ENCODE data around the gene TRPC4AP. TPM values are rescaled to one million over a fixed set of nuclear protein-coding genes. Genes with fewer than 3 reads are reported as not detected.

The TRPC4AP gene
- polyA plus RNA-seq, 4 donors, result 32.4 to 52.7 (median 42.2) TPM

GRCh38 chr20:34979366-34980153 is 113.0 kb downstream of the TRPC4AP start:
- no peak overlapping the region for H3K27ac ChIP-seq (ENCODE audit: low read depth in 1 of 3, low read length in 2 of 3)
- H3K27me3 ChIP-seq (ENCODE audit: control insufficient read depth in 3 of 3, insufficient read depth in 3 of 3, low read length in 3 of 3), result peaks cover 0 to 50% (median 3%) of the 10 kb centered on the region in 3 donors
- DNase-seq (peak; percentile 28 to 62), FAIRE-seq (no peak)
- no peaks in the 10 kb centered on the region for H3K36me3 ChIP-seq (ENCODE audit: control insufficient read depth in 3 of 3, insufficient read depth in 2 of 3, low read depth in 1 of 3, low read length in 3 of 3)
- 72 to 81% (median 79%) methylated on average over 42 of the region's 42 CpGs for WGBS, 3 donors
- peaks cover 0 to 15% (median 2%) of the 10 kb centered on the region in 3 donors for H3K4me1 ChIP-seq (ENCODE audit: control insufficient read depth in 3 of 3, insufficient read depth in 2 of 3, low read depth in 1 of 3, low read length in 2 of 3)
- no peaks in the 10 kb centered on the region for H3K9me3 ChIP-seq (ENCODE audit: control insufficient read depth in 2 of 2, insufficient read depth in 1 of 2, low read depth in 1 of 2, low read length in 1 of 2)
- no peak overlapping the region for H3K4me3 ChIP-seq (ENCODE audit: low read depth in 1 of 3, low read length in 3 of 3)

GRCh38 chr20:34978092-34978744 is 114.4 kb downstream of the TRPC4AP start:
- Histone ChIP-seq H3K36me3 (ENCODE audit: control insufficient read depth in 3 of 3, insufficient read depth in 2 of 3, low read depth in 1 of 3, low read length in 3 of 3) (no peaks in the 10 kb centered on the region), H3K27me3 (ENCODE audit: control insufficient read depth in 3 of 3, insufficient read depth in 3 of 3, low read length in 3 of 3) (peaks cover 0 to 41% (median 0%) of the 10 kb centered on the region in 3 donors), H3K4me1 (ENCODE audit: control insufficient read depth in 3 of 3, insufficient read depth in 2 of 3, low read depth in 1 of 3, low read length in 2 of 3) (peaks cover 0 to 7% (median 2%) of the 10 kb centered on the region in 3 donors), H3K4me3 (ENCODE audit: low read depth in 1 of 3, low read length in 3 of 3) (no peak overlapping the region), H3K27ac (ENCODE audit: low read depth in 1 of 3, low read length in 2 of 3) (no peak overlapping the region), H3K9me3 (ENCODE audit: control insufficient read depth in 2 of 2, insufficient read depth in 1 of 2, low read depth in 1 of 2, low read length in 1 of 2) (no peaks in the 10 kb centered on the region)
- 79 to 83% (median 83%) methylated on average over 10 of the region's 10 CpGs for WGBS, 3 donors
- FAIRE-seq (no peak), DNase-seq (no peak)

- 59 to 63% (median 60%) methylated on average over 17 of the region's 17 CpGs for WGBS, 3 donors
- no peaks in the 10 kb centered on the region for H3K9me3 ChIP-seq (ENCODE audit: control insufficient read depth in 2 of 2, insufficient read depth in 1 of 2, low read depth in 1 of 2, low read length in 1 of 2)
- peaks cover 0 to 37% (median 0%) of the 10 kb centered on the region in 3 donors for H3K27me3 ChIP-seq (ENCODE audit: control insufficient read depth in 3 of 3, insufficient read depth in 3 of 3, low read length in 3 of 3)
- H3K4me3 ChIP-seq (ENCODE audit: low read depth in 1 of 3, low read length in 3 of 3), result no peak overlapping the region
- FAIRE-seq (no peak), DNase-seq (no peak)
- H3K27ac ChIP-seq (ENCODE audit: low read depth in 1 of 3, low read length in 2 of 3), result no peak overlapping the region
- peaks cover 0 to 7% (median 2%) of the 10 kb centered on the region in 3 donors for H3K4me1 ChIP-seq (ENCODE audit: control insufficient read depth in 3 of 3, insufficient read depth in 2 of 3, low read depth in 1 of 3, low read length in 2 of 3)
- H3K36me3 ChIP-seq (ENCODE audit: control insufficient read depth in 3 of 3, insufficient read depth in 2 of 3, low read depth in 1 of 3, low read length in 3 of 3), result no peaks in the 10 kb centered on the region
Measured at GRCh38 chr20:34977365-34978091, 115.1 kb downstream of the TRPC4AP start.

GRCh38 chr20:34976286-34976685 is 116.3 kb downstream of the TRPC4AP start:
- Histone ChIP-seq H3K4me1 (ENCODE audit: control insufficient read depth in 3 of 3, insufficient read depth in 2 of 3, low read depth in 1 of 3, low read length in 2 of 3) (peaks cover 0 to 7% (median 2%) of the 10 kb centered on the region in 3 donors), H3K4me3 (ENCODE audit: low read depth in 1 of 3, low read length in 3 of 3) (no peak overlapping the region), H3K27ac (ENCODE audit: low read depth in 1 of 3, low read length in 2 of 3) (no peak overlapping the region), H3K27me3 (ENCODE audit: control insufficient read depth in 3 of 3, insufficient read depth in 3 of 3, low read length in 3 of 3) (peaks cover 0 to 48% (median 0%) of the 10 kb centered on the region in 3 donors), H3K9me3 (ENCODE audit: control insufficient read depth in 2 of 2, insufficient read depth in 1 of 2, low read depth in 1 of 2, low read length in 1 of 2) (no peaks in the 10 kb centered on the region), H3K36me3 (ENCODE audit: control insufficient read depth in 3 of 3, insufficient read depth in 2 of 3, low read depth in 1 of 3, low read length in 3 of 3) (no peaks in the 10 kb centered on the region)
- FAIRE-seq, result no peak
- no peak for DNase-seq
- WGBS, 3 donors, result 81 to 86% (median 85%) methylated on average over 12 of the region's 12 CpGs

GRCh38 chr20:34974246-34974645 is 118.4 kb downstream of the TRPC4AP start:
- Histone ChIP-seq H3K4me3 (ENCODE audit: low read depth in 1 of 3, low read length in 3 of 3) (no peak overlapping the region), H3K36me3 (ENCODE audit: control insufficient read depth in 3 of 3, insufficient read depth in 2 of 3, low read depth in 1 of 3, low read length in 3 of 3) (no peaks in the 10 kb centered on the region), H3K27me3 (ENCODE audit: control insufficient read depth in 3 of 3, insufficient read depth in 3 of 3, low read length in 3 of 3) (peaks cover 0 to 59% (median 0%) of the 10 kb centered on the region in 3 donors), H3K4me1 (ENCODE audit: control insufficient read depth in 3 of 3, insufficient read depth in 2 of 3, low read depth in 1 of 3, low read length in 2 of 3) (no peaks in the 10 kb centered on the region), H3K27ac (ENCODE audit: low read depth in 1 of 3, low read length in 2 of 3) (no peak overlapping the region), H3K9me3 (ENCODE audit: control insufficient read depth in 2 of 2, insufficient read depth in 1 of 2, low read depth in 1 of 2, low read length in 1 of 2) (no peaks in the 10 kb centered on the region)
- WGBS, 3 donors, result 66 to 78% (median 72%) methylated on average over 4 of the region's 4 CpGs
- FAIRE-seq (no peak), DNase-seq (no peak)

- H3K9me3 ChIP-seq (ENCODE audit: control insufficient read depth in 2 of 2, insufficient read depth in 1 of 2, low read depth in 1 of 2, low read length in 1 of 2), result no peaks in the 10 kb centered on the region
- H3K4me1 ChIP-seq (ENCODE audit: control insufficient read depth in 3 of 3, insufficient read depth in 2 of 3, low read depth in 1 of 3, low read length in 2 of 3), result no peaks in the 10 kb centered on the region
- H3K36me3 ChIP-seq (ENCODE audit: control insufficient read depth in 3 of 3, insufficient read depth in 2 of 3, low read depth in 1 of 3, low read length in 3 of 3), result no peaks in the 10 kb centered on the region
- 86 to 91% (median 86%) methylated on average over 10 of the region's 10 CpGs for WGBS, 3 donors
- DNase-seq (no peak), FAIRE-seq (no peak)
- H3K27ac ChIP-seq (ENCODE audit: low read depth in 1 of 3, low read length in 2 of 3), result no peak overlapping the region
- no peak overlapping the region for H3K4me3 ChIP-seq (ENCODE audit: low read depth in 1 of 3, low read length in 3 of 3)
- H3K27me3 ChIP-seq (ENCODE audit: control insufficient read depth in 3 of 3, insufficient read depth in 3 of 3, low read length in 3 of 3), result peaks cover 0 to 45% (median 0%) of the 10 kb centered on the region in 3 donors
Measured at GRCh38 chr20:34971561-34972235, 120.9 kb downstream of the TRPC4AP start.

- WGBS, 3 donors, result 93 to 98% (median 93%) methylated on average over 9 of the region's 9 CpGs
- FAIRE-seq (no peak), DNase-seq (no peak)
- H3K27me3 ChIP-seq (ENCODE audit: control insufficient read depth in 3 of 3, insufficient read depth in 3 of 3, low read length in 3 of 3), result peaks cover 0 to 42% (median 0%) of the 10 kb centered on the region in 3 donors
- H3K4me3 ChIP-seq (ENCODE audit: low read depth in 1 of 3, low read length in 3 of 3), result no peak overlapping the region
- H3K4me1 ChIP-seq (ENCODE audit: control insufficient read depth in 3 of 3, insufficient read depth in 2 of 3, low read depth in 1 of 3, low read length in 2 of 3), result no peaks in the 10 kb centered on the region
- no peaks in the 10 kb centered on the region for H3K36me3 ChIP-seq (ENCODE audit: control insufficient read depth in 3 of 3, insufficient read depth in 2 of 3, low read depth in 1 of 3, low read length in 3 of 3)
- no peak overlapping the region for H3K27ac ChIP-seq (ENCODE audit: low read depth in 1 of 3, low read length in 2 of 3)
- H3K9me3 ChIP-seq (ENCODE audit: control insufficient read depth in 2 of 2, insufficient read depth in 1 of 2, low read depth in 1 of 2, low read length in 1 of 2), result no peaks in the 10 kb centered on the region
Measured at GRCh38 chr20:34970846-34971560, 121.6 kb downstream of the TRPC4AP start.
